ENCODE results near the gene CAMKV. TPM values are rescaled to one million over a fixed set of nuclear protein-coding genes. Genes with fewer than 3 reads are reported as not detected.

CAMKV gene
- total and polyA plus RNA-seq, 2 donors from 2014 or later = 0.16 TPM; not detected in 1

DNA sequence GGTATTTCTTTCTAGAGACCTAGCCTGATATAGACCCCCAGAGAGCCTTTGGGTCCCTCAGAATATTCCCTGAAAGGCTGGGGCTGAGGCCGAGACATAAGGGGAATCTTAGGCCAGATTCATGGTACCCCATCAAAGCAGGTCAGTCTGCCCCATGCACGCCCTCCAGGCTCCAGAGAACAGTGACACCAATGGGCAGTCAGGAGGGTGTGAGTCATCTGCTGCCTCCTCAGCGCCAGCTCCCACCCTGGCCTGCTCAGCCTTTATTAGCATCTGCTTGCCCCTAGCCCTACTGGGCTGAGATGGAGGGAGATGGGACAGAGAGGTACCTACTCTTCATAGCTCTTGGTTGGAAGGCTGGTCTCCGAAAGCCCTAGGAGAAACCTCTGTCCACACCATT is 14.3 kb upstream of the CAMKV start:
- no peaks in the 10 kb centered on the region for H3K36me3 ChIP-seq (ENCODE audit: control insufficient read depth in 2 of 3, insufficient read depth in 3 of 3, low read length in 3 of 3)
- no peaks in the 10 kb centered on the region for H3K4me1 ChIP-seq (ENCODE audit: control insufficient read depth in 2 of 3, insufficient read depth in 2 of 3, low read depth in 1 of 3, low read length in 3 of 3)
- FAIRE-seq (no peak), DNase-seq (no peak)
- intact Hi-C loops (cut with DNase I) = no loop called here
- no peak overlapping the region for H3K27ac ChIP-seq (ENCODE audit: low read depth in 2 of 2, low read length in 2 of 2)
- H3K9ac ChIP-seq (ENCODE audit: low read length in 3 of 3) = no peak overlapping the region
- TF ChIP-seq CTCF (IDR thresholded peaks at IDR 0.05; ENCODE audit: borderline replicate concordance, extremely low read depth, insufficient read depth) = no peak
- no peaks in the 10 kb centered on the region for H3K9me3 ChIP-seq (ENCODE audit: control insufficient read depth in 2 of 3, insufficient read depth in 1 of 3, low read length in 3 of 3)
- H3K4me3 ChIP-seq (ENCODE audit: low read length in 3 of 3) = no peak overlapping the region
- H3K27me3 ChIP-seq (ENCODE audit: control insufficient read depth, insufficient read depth, low read length) = no peaks in the 10 kb centered on the region

DNA sequence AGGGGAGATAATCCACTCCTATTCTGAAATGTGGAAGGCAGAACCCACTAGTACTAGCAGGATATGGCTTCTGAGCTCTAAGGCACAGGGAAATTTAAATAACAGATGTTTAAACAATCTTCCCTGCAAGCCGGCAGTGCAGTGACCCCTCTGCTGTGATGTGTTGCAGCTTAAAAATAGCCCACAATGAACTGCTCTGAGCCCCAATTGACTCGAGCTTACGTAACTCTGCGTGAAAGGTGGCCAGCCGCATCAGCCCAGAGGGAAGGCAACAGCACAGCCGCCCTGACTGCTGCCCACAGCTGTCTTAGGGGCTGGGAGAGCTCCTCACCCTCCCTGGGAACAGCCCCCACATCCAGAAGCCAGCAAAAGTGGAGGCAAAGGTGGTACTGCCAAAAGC is 12.5 kb upstream of the CAMKV start:
- no peaks in the 10 kb centered on the region for H3K27me3 ChIP-seq (ENCODE audit: control insufficient read depth, insufficient read depth, low read length)
- H3K27ac ChIP-seq (ENCODE audit: low read depth in 2 of 2, low read length in 2 of 2) = no peak overlapping the region
- no peaks in the 10 kb centered on the region for H3K9me3 ChIP-seq (ENCODE audit: control insufficient read depth in 2 of 3, insufficient read depth in 1 of 3, low read length in 3 of 3)
- H3K4me3 ChIP-seq (ENCODE audit: low read length in 3 of 3) = no peak overlapping the region
- H3K9ac ChIP-seq (ENCODE audit: low read length in 3 of 3) = no peak overlapping the region
- FAIRE-seq (no peak), DNase-seq (peak in 3 of 5 donors; percentile 29 to 64 (median 32))
- TF ChIP-seq CTCF (IDR thresholded peaks at IDR 0.05; ENCODE audit: borderline replicate concordance, extremely low read depth, insufficient read depth) = no peak
- H3K36me3 ChIP-seq (ENCODE audit: control insufficient read depth in 2 of 3, insufficient read depth in 3 of 3, low read length in 3 of 3) = no peaks in the 10 kb centered on the region
- H3K4me1 ChIP-seq (ENCODE audit: control insufficient read depth in 2 of 3, insufficient read depth in 2 of 3, low read depth in 1 of 3, low read length in 3 of 3) = no peaks in the 10 kb centered on the region
- intact Hi-C loops (cut with DNase I) = no loop called here

- Histone ChIP-seq H3K9me3 (ENCODE audit: control insufficient read depth in 2 of 3, insufficient read depth in 1 of 3, low read length in 3 of 3) (no peaks in the 10 kb centered on the region), H3K27ac (ENCODE audit: low read depth in 2 of 2, low read length in 2 of 2) (no peak overlapping the region), H3K36me3 (ENCODE audit: control insufficient read depth in 2 of 3, insufficient read depth in 3 of 3, low read length in 3 of 3) (no peaks in the 10 kb centered on the region), H3K27me3 (ENCODE audit: control insufficient read depth, insufficient read depth, low read length) (no peaks in the 10 kb centered on the region), H3K4me1 (ENCODE audit: control insufficient read depth in 2 of 3, insufficient read depth in 2 of 3, low read depth in 1 of 3, low read length in 3 of 3) (no peaks in the 10 kb centered on the region), H3K9ac (ENCODE audit: low read length in 3 of 3) (no peak overlapping the region), H3K4me3 (ENCODE audit: low read length in 3 of 3) (no peak overlapping the region)
- TF ChIP-seq CTCF (IDR thresholded peaks at IDR 0.05; ENCODE audit: borderline replicate concordance, extremely low read depth, insufficient read depth) = no peak
- no peak for DNase-seq
- no peak for FAIRE-seq
- intact Hi-C loops (cut with DNase I) = no loop called here
These were observed 11.0 kb upstream of the CAMKV start for GRCh38 chr3:49880581-49881315.

DNA sequence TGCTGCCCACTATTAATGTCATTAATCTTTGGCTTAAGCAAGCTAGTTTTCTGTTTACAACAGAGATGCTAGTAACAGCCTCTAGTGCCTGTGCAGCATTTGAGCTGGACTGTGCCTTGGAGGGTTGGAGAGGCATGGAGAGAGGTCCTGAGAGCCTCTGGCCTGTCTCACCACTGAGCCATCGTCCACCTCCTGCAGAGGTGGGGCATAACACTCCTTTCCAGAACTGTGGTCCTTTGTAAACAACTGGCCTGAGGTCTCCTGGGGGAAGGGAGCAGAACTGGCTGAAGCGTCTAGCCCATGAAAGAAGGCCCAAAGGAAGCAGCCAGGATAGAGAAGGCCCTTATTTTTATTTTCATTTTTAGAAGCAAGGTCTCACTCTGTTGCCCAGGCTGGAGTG is 10.0 kb upstream of the CAMKV start:
- Histone ChIP-seq H3K4me1 (ENCODE audit: control insufficient read depth in 2 of 3, insufficient read depth in 2 of 3, low read depth in 1 of 3, low read length in 3 of 3) (no peaks in the 10 kb centered on the region), H3K9ac (ENCODE audit: low read length in 3 of 3) (no peak overlapping the region), H3K27me3 (ENCODE audit: control insufficient read depth, insufficient read depth, low read length) (no peaks in the 10 kb centered on the region), H3K9me3 (ENCODE audit: control insufficient read depth in 2 of 3, insufficient read depth in 1 of 3, low read length in 3 of 3) (no peaks in the 10 kb centered on the region), H3K4me3 (ENCODE audit: low read length in 3 of 3) (no peak overlapping the region), H3K27ac (ENCODE audit: low read depth in 2 of 2, low read length in 2 of 2) (no peak overlapping the region), H3K36me3 (ENCODE audit: control insufficient read depth in 2 of 3, insufficient read depth in 3 of 3, low read length in 3 of 3) (no peaks in the 10 kb centered on the region)
- no peak for DNase-seq
- intact Hi-C loops (cut with DNase I) = no loop called here
- no peak for FAIRE-seq
- no peak for TF ChIP-seq CTCF (IDR thresholded peaks at IDR 0.05; ENCODE audit: borderline replicate concordance, extremely low read depth, insufficient read depth)

All from kidney (tissue), 14 donors.